Neuronal stem cell (in vitro differentiated cells): ENCODE data around the gene B3GALT5.
"Not testable (repeated sequence)": the region's sequence is repeated elsewhere in the genome, so short reads cannot be mapped to it uniquely, and the experiment has no call there.

Experiments used
- DNase-seq: peaks from one replicate; pipeline ENCODE4 v3.0.0-alpha.2; 2013; ENCODE audit warnings: low spot score
- H2AFZ ChIP-seq: one replicate; pipeline ENCODE4 v1.6.1; 2013; ENCODE audit warnings: mild to moderate bottlenecking, low read length, inconsistent platforms
- H2AK5ac ChIP-seq: 2 replicates; pipeline ENCODE4 v1.6.1; 2013; ENCODE audit warnings: low read depth, mild to moderate bottlenecking, inconsistent platforms, low read length, moderate library complexity, mixed read lengths
- H2BK120ac ChIP-seq: 2 replicates; pipeline ENCODE4 v1.6.1; 2013; ENCODE audit warnings: low read depth, mild to moderate bottlenecking, inconsistent platforms, low read length, moderate library complexity, mixed read lengths
- H2BK12ac ChIP-seq: one replicate; pipeline ENCODE4 v1.6.1; 2013; ENCODE audit warnings: low read length, inconsistent platforms
- H2BK15ac ChIP-seq: 2 replicates; pipeline ENCODE4 v1.6.1; 2013; ENCODE audit warnings: mild to moderate bottlenecking, low read length, inconsistent platforms, mixed read lengths
- H2BK5ac ChIP-seq: one replicate; pipeline ENCODE4 v1.6.1; 2013; ENCODE audit warnings: inconsistent platforms, mild to moderate bottlenecking, low read length, moderate library complexity
- H3K14ac ChIP-seq: one replicate; pipeline ENCODE4 v1.6.1; 2013; ENCODE audit warnings: low read length, inconsistent platforms
- H3K18ac ChIP-seq: 2 replicates; pipeline ENCODE4 v1.6.1; 2013; ENCODE audit warnings: low read length, inconsistent platforms
- H3K23ac ChIP-seq: 2 replicates; pipeline ENCODE4 v1.6.1; 2013; ENCODE audit warnings: low read depth, mild to moderate bottlenecking, mixed read lengths, low read length, inconsistent platforms; ENCODE audit not compliant: poor library complexity
- H3K27ac ChIP-seq: replicated peaks from 3 replicates; pipeline ENCODE4 v1.5.1; 2013; ENCODE audit warnings: low read length, inconsistent platforms
- H3K27me3 ChIP-seq, 3 experiments: 2 replicates each; pipeline ENCODE4 v1.6.1; 2013; ENCODE audit warnings: low read length in 3 of 3, mild to moderate bottlenecking in 2 of 3, inconsistent platforms in 1 of 3, low read depth in 1 of 3, mixed read lengths in 1 of 3, moderate library complexity in 1 of 3; ENCODE audit not compliant: control insufficient read depth in 3 of 3, insufficient read depth in 3 of 3
- H3K36me3 ChIP-seq, 2 donors: replicated peaks in 1 of 2; 2 replicates each; pipeline ENCODE4 v1.6.1; 2013; ENCODE audit warnings: low read length in 2 of 2; ENCODE audit not compliant: control insufficient read depth in 2 of 2, insufficient read depth in 2 of 2
- H3K4ac ChIP-seq: 2 replicates; pipeline ENCODE4 v1.6.1; 2013; ENCODE audit warnings: inconsistent platforms, mild to moderate bottlenecking, low read length, moderate library complexity
- H3K4me1 ChIP-seq, 2 donors: 1 replicate in 1 of 2; 2 replicates in 1 of 2; pipeline ENCODE4 v1.6.1; 2013; ENCODE audit warnings: low read length in 2 of 2, low read depth in 1 of 2; ENCODE audit not compliant: control insufficient read depth in 2 of 2, insufficient read depth in 1 of 2
- H3K4me2 ChIP-seq: one replicate; pipeline ENCODE4 v1.6.1; 2013; ENCODE audit warnings: mild to moderate bottlenecking, low read length, inconsistent platforms; ENCODE audit not compliant: insufficient read depth, poor library complexity, severe bottlenecking
- H3K4me3 ChIP-seq, 2 donors: 2 replicates each; pipeline ENCODE4 v1.5.1; 2013; ENCODE audit warnings: low read length in 2 of 2, mild to moderate bottlenecking in 2 of 2, inconsistent platforms in 1 of 2, moderate library complexity in 1 of 2
- H3K79me1 ChIP-seq: one replicate; pipeline ENCODE4 v1.6.1; 2013; ENCODE audit warnings: low read depth, mild to moderate bottlenecking, inconsistent platforms, low read length, moderate library complexity
- H3K9ac ChIP-seq: one replicate; pipeline ENCODE4 v1.6.1; 2013; ENCODE audit warnings: mild to moderate bottlenecking, low read depth, low read length, inconsistent platforms; ENCODE audit not compliant: poor library complexity
- H3K9me3 ChIP-seq, 2 donors: replicated peaks in 1 of 2; 2 replicates each; pipeline versions ENCODE3 to v1.6.1; 2013; ENCODE audit warnings: low read length in 2 of 2, mild to moderate bottlenecking in 2 of 2, inconsistent platforms in 1 of 2, low read depth in 1 of 2, mixed read lengths in 1 of 2, moderate library complexity in 1 of 2; ENCODE audit not compliant: control insufficient read depth in 2 of 2, insufficient read depth in 1 of 2
- H4K8ac ChIP-seq: one replicate; pipeline ENCODE4 v1.6.1; 2013; ENCODE audit warnings: low read depth, mild to moderate bottlenecking, inconsistent platforms, low read length, moderate library complexity
- H4K91ac ChIP-seq: one replicate; pipeline ENCODE4 v1.6.1; 2013; ENCODE audit warnings: low read length, low read depth, mild to moderate bottlenecking, inconsistent platforms; ENCODE audit not compliant: poor library complexity
- WGBS, 2 donors: extraction: QIAGEN DNeasy Blood & Tissue Kit; methylation state at CpG; one replicate each; pipeline ENCODE4 v1.1.7; 2013; ENCODE audit warnings: missing lambda C conversion rate in 2 of 2, mixed read lengths in 1 of 2; ENCODE audit not compliant: insufficient read length in 2 of 2, insufficient replicate concordance in 1 of 2; ENCODE audit errors: extremely low coverage in 2 of 2; 5-methylcytosine and 5-hydroxymethylcytosine counted together

B3GALT5 gene

GRCh38 chr21:39689860-39690259 lies 77.1 kb downstream of the B3GALT5 start:
- WGBS, 2 donors = 100% methylated on average over 1 of the region's 1 CpG
- not testable (repeated sequence) for H3K18ac ChIP-seq, H4K8ac ChIP-seq, H2BK15ac ChIP-seq, H3K14ac ChIP-seq, H4K91ac ChIP-seq, H3K9me3 ChIP-seq, H2BK120ac ChIP-seq, H2BK5ac ChIP-seq, H3K4me1 ChIP-seq, H3K4ac ChIP-seq, H3K4me3 ChIP-seq, H3K27ac ChIP-seq, H3K27me3 ChIP-seq, H2AK5ac ChIP-seq, DNase-seq, H3K9ac ChIP-seq, H3K79me1 ChIP-seq, H3K36me3 ChIP-seq, H3K23ac ChIP-seq, H2BK12ac ChIP-seq, H2AFZ ChIP-seq, H3K4me2 ChIP-seq

DNA sequence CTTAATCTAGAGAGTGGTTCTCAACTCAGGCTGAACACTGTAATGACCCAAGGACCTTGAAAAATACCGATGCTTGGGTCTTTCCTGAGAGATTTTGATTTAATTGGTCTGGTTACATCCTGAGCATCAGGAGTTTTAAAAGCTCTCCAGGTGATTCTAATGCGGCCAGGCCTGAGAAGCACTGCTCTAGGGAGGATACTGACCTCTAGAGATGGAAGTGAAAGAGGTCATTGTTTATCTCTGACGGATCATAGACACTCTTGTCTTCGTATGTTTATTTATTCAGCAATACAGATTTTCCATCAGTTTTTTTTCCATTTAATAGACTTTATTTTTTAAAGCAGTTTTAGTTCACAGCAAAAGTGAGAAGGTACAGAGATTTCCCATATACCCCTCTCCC lies 77.7 kb downstream of the B3GALT5 start:
- no peak overlapping the region for H4K8ac ChIP-seq
- H3K23ac ChIP-seq = no peak overlapping the region
- no peak overlapping the region for H3K18ac ChIP-seq
- H3K4me1 ChIP-seq = no peaks in the 10 kb centered on the region
- no peak overlapping the region for H3K14ac ChIP-seq
- no peaks in the 10 kb centered on the region for H3K36me3 ChIP-seq
- H2AK5ac ChIP-seq = no peak overlapping the region
- no peak overlapping the region for H2BK120ac ChIP-seq
- no peak overlapping the region for H3K9ac ChIP-seq
- DNase-seq = no peak
- H4K91ac ChIP-seq = no peak overlapping the region
- no CpG with 5 or more reads among the region's 4 CpGs for WGBS, 2 donors
- no peak overlapping the region for H2BK15ac ChIP-seq
- no peak overlapping the region for H2AFZ ChIP-seq
- no peak overlapping the region for H3K4me2 ChIP-seq
- H3K27ac ChIP-seq = no peak overlapping the region
- H2BK12ac ChIP-seq = no peak overlapping the region
- H3K4ac ChIP-seq = no peak overlapping the region
- no peaks in the 10 kb centered on the region for H3K79me1 ChIP-seq
- no peaks in the 10 kb centered on the region for H3K27me3 ChIP-seq
- no peak overlapping the region for H3K4me3 ChIP-seq
- no peak overlapping the region for H2BK5ac ChIP-seq
- H3K9me3 ChIP-seq = no peaks in the 10 kb centered on the region

- no peak overlapping the region for H4K91ac ChIP-seq
- peaks cover 2 to 6% of the 10 kb centered on the region in 2 donors for H3K4me1 ChIP-seq
- no peak overlapping the region for H3K27ac ChIP-seq
Observed at GRCh38 chr21:39694750-39695149, 82.0 kb downstream of the B3GALT5 start.

DNA sequence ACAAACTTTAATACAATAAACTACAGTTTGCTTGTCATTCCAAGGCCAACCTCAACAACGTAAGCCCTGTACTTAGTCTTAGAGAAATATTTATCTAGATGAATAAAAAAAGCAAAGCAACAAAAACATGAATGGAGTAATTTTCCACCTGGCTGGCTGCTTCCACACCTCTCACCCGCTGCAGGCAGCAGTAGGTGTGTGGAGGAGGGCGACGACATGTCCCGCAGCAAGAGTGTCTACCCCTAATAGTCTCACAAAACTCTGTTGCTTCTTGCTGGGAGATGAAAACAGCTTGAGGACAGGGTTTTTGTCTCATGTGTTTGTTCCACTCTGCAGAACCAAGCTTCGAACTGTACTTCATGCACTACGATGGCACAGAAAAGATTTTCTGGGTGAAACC lies 83.5 kb downstream of the B3GALT5 start:
- Histone ChIP-seq H3K18ac (no peak overlapping the region), H3K27me3 (no peaks in the 10 kb centered on the region), H3K36me3 (no peaks in the 10 kb centered on the region), H4K91ac (no peak overlapping the region), H2BK120ac (no peak overlapping the region), H3K4ac (no peak overlapping the region), H3K79me1 (no peaks in the 10 kb centered on the region), H3K4me3 (no peak overlapping the region), H2BK15ac (no peak overlapping the region), H3K9me3 (no peaks in the 10 kb centered on the region), H3K9ac (no peak overlapping the region), H3K4me1 (peaks cover 2 to 6% of the 10 kb centered on the region in 2 donors), H2BK12ac (no peak overlapping the region), H3K23ac (no peak overlapping the region), H2BK5ac (no peak overlapping the region), H2AK5ac (no peak overlapping the region), H4K8ac (no peak overlapping the region), H2AFZ (no peak overlapping the region), H3K4me2 (no peak overlapping the region), H3K14ac (no peak overlapping the region), H3K27ac (no peak overlapping the region)
- no peak for DNase-seq
- no CpG with 5 or more reads among the region's 7 CpGs for WGBS, 2 donors

More at GRCh38 chr21:39694750-39695149, 82.0 kb downstream of the B3GALT5 start:
- Histone ChIP-seq H3K4me2 (no peak overlapping the region), H3K4ac (no peak overlapping the region), H2BK120ac (no peak overlapping the region), H2BK15ac (no peak overlapping the region), H3K14ac (no peak overlapping the region), H3K9me3 (no peaks in the 10 kb centered on the region), H4K8ac (no peak overlapping the region), H3K23ac (no peak overlapping the region), H3K79me1 (no peaks in the 10 kb centered on the region), H3K36me3 (no peaks in the 10 kb centered on the region), H3K18ac (no peak overlapping the region), H2AFZ (no peak overlapping the region), H2BK5ac (no peak overlapping the region), H2BK12ac (no peak overlapping the region), H3K9ac (no peak overlapping the region), H3K4me3 (no peak overlapping the region), H2AK5ac (no peak overlapping the region), H3K27me3 (no peaks in the 10 kb centered on the region)
- WGBS, 2 donors = no CpG with 5 or more reads among the region's 5 CpGs
- DNase-seq = no peak
